IMR-90 (cell line): Measurements from ENCODE around the gene PHF14. TPM values are rescaled to one million over a fixed set of nuclear protein-coding genes. Genes with fewer than 3 reads are reported as not detected.

ENCODE experiments used
- ATAC-seq: fragments of 200-7000 bp; cut with Tn5 transposase; 2 replicates; pipeline ENCODE4 v1.9.1; 2020; ENCODE audit warnings: low read depth, mild to moderate bottlenecking, moderate library complexity
- BruUV-seq: library from RNA; stranded (reverse); fragments of 400-500 nt; replicated peaks from 2 replicates; lab custom pipeline; 2021; lab: Mats Ljungman, UMichigan
- CTCF ChIA-PET: fragments of 300-600 bp; formaldehyde crosslinking; extraction: SDS; loops from one replicate; lab custom pipeline; 2021; ENCODE audit warnings: antibody characterized with exemption; lab: Yijun Ruan, JAX
- POLR2A ChIA-PET: fragments of 300-600 bp; sonication (Branson Sonifier 250); formaldehyde crosslinking; loops from one replicate; lab custom pipeline; 2022; ENCODE audit warnings: antibody characterized with exemption; ENCODE audit not compliant: unreplicated experiment; lab: Charles Lee
- DNase-seq: peaks from one replicate; pipeline ENCODE4 v3.0.0; 2013
- H2AFZ ChIP-seq: replicated peaks from 2 replicates; pipeline ENCODE3; 2013; ENCODE audit warnings: low read length, mild to moderate bottlenecking; ENCODE audit not compliant: poor library complexity
- H2AK5ac ChIP-seq: 2 replicates; pipeline ENCODE4 v1.6.1; 2013; ENCODE audit warnings: low read depth, low read length, inconsistent platforms
- H2AK9ac ChIP-seq: replicated peaks from 2 replicates; pipeline ENCODE3; 2013; ENCODE audit warnings: mild to moderate bottlenecking, low read depth, low read length, moderate library complexity; ENCODE audit not compliant: poor library complexity
- H2BK120ac ChIP-seq: 2 replicates; pipeline ENCODE4 v1.6.1; 2013; ENCODE audit warnings: low read depth, low read length, inconsistent platforms
- H2BK15ac ChIP-seq: 3 replicates; pipeline ENCODE4 v1.6.1; 2013; ENCODE audit warnings: low read depth, low read length, inconsistent platforms
- H2BK20ac ChIP-seq: 2 replicates; pipeline ENCODE4 v1.6.1; 2013; ENCODE audit warnings: low read depth, mild to moderate bottlenecking, inconsistent platforms, low read length, moderate library complexity
- H2BK5ac ChIP-seq: 2 replicates; pipeline ENCODE4 v1.6.1; 2013; ENCODE audit warnings: mild to moderate bottlenecking, low read depth, low read length, inconsistent platforms; ENCODE audit not compliant: poor library complexity, severe bottlenecking
- H3K14ac ChIP-seq: replicated peaks from 2 replicates; pipeline ENCODE4 v1.6.1; 2013; ENCODE audit warnings: low read depth, low read length, inconsistent platforms
- H3K18ac ChIP-seq: 2 replicates; pipeline ENCODE4 v1.6.1; 2013; ENCODE audit warnings: low read depth, low read length, control low read depth
- H3K23ac ChIP-seq: 2 replicates; pipeline ENCODE4 v1.6.1; 2013; ENCODE audit warnings: low read depth, low read length, inconsistent platforms
- H3K27ac ChIP-seq: 2 replicates; pipeline ENCODE4 v1.5.1; 2013; ENCODE audit warnings: mild to moderate bottlenecking, control low read depth, low read length; ENCODE audit not compliant: insufficient read depth
- H3K27me3 ChIP-seq: 2 replicates; pipeline ENCODE4 v1.6.1; 2013; ENCODE audit warnings: low read length; ENCODE audit not compliant: control insufficient read depth, insufficient read depth
- H3K36me3 ChIP-seq: 2 replicates; pipeline ENCODE4 v1.6.1; 2013; ENCODE audit warnings: low read length, mixed read lengths; ENCODE audit not compliant: control insufficient read depth, insufficient read depth
- H3K4ac ChIP-seq: 2 replicates; pipeline ENCODE4 v1.6.1; 2013; ENCODE audit warnings: low read depth, low read length, inconsistent platforms
- H3K4me1 ChIP-seq: 2 replicates; pipeline ENCODE4 v1.6.1; 2013; ENCODE audit warnings: low read length, mixed read lengths; ENCODE audit not compliant: control insufficient read depth, insufficient read depth
- H3K4me2 ChIP-seq: 2 replicates; pipeline ENCODE4 v1.6.1; 2013; ENCODE audit warnings: low read depth, mild to moderate bottlenecking, control low read depth, low read length, moderate library complexity
- H3K4me3 ChIP-seq: 2 replicates; pipeline ENCODE4 v1.5.1; 2013; ENCODE audit warnings: low read depth, mild to moderate bottlenecking, control low read depth, low read length, moderate library complexity; ENCODE audit not compliant: insufficient read depth
- H3K56ac ChIP-seq: 2 replicates; pipeline ENCODE4 v1.6.1; 2013; ENCODE audit warnings: low read length, inconsistent platforms; ENCODE audit not compliant: insufficient read depth; ENCODE audit errors: extremely low read depth
- H3K79me1 ChIP-seq, 2 experiments: 2 replicates each; pipeline ENCODE4 v1.6.1; 2013; ENCODE audit warnings: low read length in 2 of 2, inconsistent platforms in 1 of 2, low read depth in 1 of 2
- H3K9ac ChIP-seq: 2 replicates; pipeline ENCODE4 v1.6.1; 2013; ENCODE audit warnings: low read depth, low read length, control low read depth
- H3K9me1 ChIP-seq: 2 replicates; pipeline ENCODE4 v1.6.1; 2013; ENCODE audit warnings: low read length, inconsistent platforms; ENCODE audit not compliant: insufficient read depth
- H3K9me3 ChIP-seq: 2 replicates; pipeline ENCODE4 v1.6.1; 2013; ENCODE audit warnings: low read length; ENCODE audit not compliant: control insufficient read depth, insufficient read depth
- H4K20me1 ChIP-seq: 2 replicates; pipeline ENCODE4 v1.6.1; 2013; ENCODE audit warnings: low read length, inconsistent platforms; ENCODE audit not compliant: insufficient read depth
- H4K5ac ChIP-seq: 2 replicates; pipeline ENCODE4 v1.6.1; 2013; ENCODE audit warnings: mild to moderate bottlenecking, low read depth, low read length, control low read depth
- H4K8ac ChIP-seq, 2 experiments: 2 replicates each; pipeline ENCODE4 v1.6.1; 2013; ENCODE audit warnings: low read depth in 2 of 2, low read length in 2 of 2, control low read depth in 1 of 2, inconsistent platforms in 1 of 2
- H4K91ac ChIP-seq: 2 replicates; pipeline ENCODE4 v1.6.1; 2013; ENCODE audit warnings: low read depth, low read length, inconsistent platforms; ENCODE audit not compliant: insufficient read depth
- CEBPB ChIP-seq: IDR thresholded peaks from 2 replicates; pipeline ENCODE4 v1.6.1; 2012; ENCODE audit warnings: low read depth, low read length, improper control_type of control experiment
- CHD1 ChIP-seq: IDR thresholded peaks from 2 replicates; pipeline ENCODE4 v1.6.1; 2012; ENCODE audit warnings: low read depth, low read length, improper control_type of control experiment
- CTCF ChIP-seq: conservative IDR thresholded peaks from 2 replicates; pipeline ENCODE4 v1.5.1; 2012; ENCODE audit warnings: mild to moderate bottlenecking, low read depth, low read length, improper control_type of control experiment
- MAFK ChIP-seq: IDR thresholded peaks from 2 replicates; pipeline ENCODE4 v1.6.1; 2012; ENCODE audit warnings: low read depth, low read length, improper control_type of control experiment
- MAZ ChIP-seq: IDR thresholded peaks from 2 replicates; pipeline ENCODE4 v1.6.1; 2012; ENCODE audit warnings: low read depth, mild to moderate bottlenecking, low read length, improper control_type of control experiment, moderate library complexity, borderline replicate concordance
- MXI1 ChIP-seq: IDR thresholded peaks from 2 replicates; pipeline ENCODE4 v1.6.1; 2012; ENCODE audit warnings: low read depth, mild to moderate bottlenecking, low read length, moderate library complexity, borderline replicate concordance
- RFX5 ChIP-seq: IDR thresholded peaks from 2 replicates; pipeline ENCODE4 v1.8.0; 2012; ENCODE audit warnings: low read depth, mild to moderate bottlenecking, low read length, moderate library complexity
- WGBS, 2 experiments: methylation state at CpG; one replicate each; pipeline versions ENCODE4 v1.1.5 to v1.1.7; 2013; ENCODE audit warnings: missing lambda C conversion rate in 2 of 2; ENCODE audit not compliant: insufficient read length in 1 of 2; ENCODE audit errors: extremely low coverage in 2 of 2; 5-methylcytosine and 5-hydroxymethylcytosine counted together
- dilution Hi-C: fragments of 300-500 bp; cut with HindIII; formaldehyde crosslinking; loops from one replicate; pipeline ENCODE4 v1.14.3; 2018; ENCODE audit warnings: low sequenced_read_pairs; ENCODE audit not compliant: unreplicated experiment
- in situ Hi-C: fragments of 300-500 bp; cut with MboI; formaldehyde crosslinking; loops from 3 replicates; pipeline ENCODE4 v1.14.3; 2019; ENCODE audit warnings: low sequenced_read_pairs, inconsistent platforms, mixed read lengths
- intact Hi-C: fragments of 100-400 bp; cut with micrococcal nuclease; formaldehyde crosslinking; loops from 2 replicates; pipeline ENCODE4 v1.10.0; 2022
- polyA plus RNA-seq, 3 experiments: library from polyadenylated mRNA; depleted of rRNA; stranded (reverse); fragments of >200 nt; gene quantifications; 2 replicates each; pipeline ENCODE4 v1.2.3, GENCODE V29; 2012; ENCODE audit warnings: low replicate concordance in 1 of 3
- total RNA-seq: library from RNA; depleted of rRNA; stranded (reverse); fragments of >200 nt; gene quantifications from 2 replicates; pipeline ENCODE4 v1.2.3, GENCODE V29; 2012
- TF ChIP-seq, protein P1 (sequence below): fragments of 150-350 bp; IDR thresholded peaks from 2 replicates; pipeline ENCODE4 v1.6.1; 2016; ENCODE audit warnings: low read depth, mild to moderate bottlenecking, low read length, moderate library complexity, borderline replicate concordance

The PHF14 gene
- total and polyA plus RNA-seq, 2 of the 4 experiments (the other 2 are of a cell fraction), result 8.7 to 17.2 TPM

- H2AK5ac ChIP-seq, result no peak overlapping the region
- H4K20me1 ChIP-seq, result no peaks in the 10 kb centered on the region
- H3K79me1 ChIP-seq, result no peaks in the 10 kb centered on the region
- H2AFZ ChIP-seq, result no peak overlapping the region
- no peaks in the 10 kb centered on the region for H3K36me3 ChIP-seq
- H3K23ac ChIP-seq, result no peak overlapping the region
- no peak overlapping the region for H3K4me2 ChIP-seq
- H2BK120ac ChIP-seq, result no peak overlapping the region
- H3K56ac ChIP-seq, result no peak overlapping the region
- H3K14ac ChIP-seq, result no peak overlapping the region
- intact Hi-C loops, result no loop called here
- no peak overlapping the region for H4K8ac ChIP-seq
- H3K9me1 ChIP-seq, result no peaks in the 10 kb centered on the region
- BruUV-seq, result no TSS peak
- no peak overlapping the region for H2BK20ac ChIP-seq
- H3K27ac ChIP-seq, result no peak overlapping the region
- H2BK5ac ChIP-seq, result no peak overlapping the region
- ATAC-seq (no peak), DNase-seq (no peak)
- in situ Hi-C loops, result no loop called here
- ChIA-PET CTCF (no interaction called here), POLR2A (no interaction called here)
- H2AK9ac ChIP-seq, result no peak overlapping the region
- H3K18ac ChIP-seq, result no peak overlapping the region
- no peak overlapping the region for H3K4me3 ChIP-seq
- H3K27me3 ChIP-seq, result no peaks in the 10 kb centered on the region
- H3K9ac ChIP-seq, result no peak overlapping the region
- dilution Hi-C loops, result no loop called here
- TF ChIP-seq MAFK (no peak), CHD1 (no peak), RFX5 (no peak), MAZ (no peak), MXI1 (no peak), CTCF (no peak), CEBPB (no peak)
- TF ChIP-seq, protein P1, sequence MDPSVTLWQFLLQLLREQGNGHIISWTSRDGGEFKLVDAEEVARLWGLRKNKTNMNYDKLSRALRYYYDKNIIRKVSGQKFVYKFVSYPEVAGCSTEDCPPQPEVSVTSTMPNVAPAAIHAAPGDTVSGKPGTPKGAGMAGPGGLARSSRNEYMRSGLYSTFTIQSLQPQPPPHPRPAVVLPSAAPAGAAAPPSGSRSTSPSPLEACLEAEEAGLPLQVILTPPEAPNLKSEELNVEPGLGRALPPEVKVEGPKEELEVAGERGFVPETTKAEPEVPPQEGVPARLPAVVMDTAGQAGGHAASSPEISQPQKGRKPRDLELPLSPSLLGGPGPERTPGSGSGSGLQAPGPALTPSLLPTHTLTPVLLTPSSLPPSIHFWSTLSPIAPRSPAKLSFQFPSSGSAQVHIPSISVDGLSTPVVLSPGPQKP, result no peak
- H2BK15ac ChIP-seq, result no peak overlapping the region
- no peaks in the 10 kb centered on the region; the same call in 1 of the 2 replicates for H3K4me1 ChIP-seq
- no peak overlapping the region for H4K91ac ChIP-seq
- H3K4ac ChIP-seq, result no peak overlapping the region
- no peak overlapping the region for H4K5ac ChIP-seq
- WGBS, 2 experiments, result no CpG with 5 or more reads among the region's 3 CpGs
- H3K9me3 ChIP-seq, result no peaks in the 10 kb centered on the region
Measured at GRCh38 chr7:11175371-11175770, 201.7 kb downstream of the PHF14 start.
